Vagina (tissue), 2 donors: Measurements from ENCODE around the gene PLK2. TPM values are rescaled to one million over a fixed set of nuclear protein-coding genes. Genes with fewer than 3 reads are reported as not detected.

Experiments
- DNase-seq, 2 donors: peaks; one replicate each; pipeline ENCODE4 v3.0.0-alpha.2; 2017; ENCODE audit errors: extremely low spot score in 2 of 2
- H3K27ac ChIP-seq: fragments of 200-600 bp; sonication (generic); one replicate; pipeline ENCODE4 v1.5.1; 2019
- H3K27me3 ChIP-seq: fragments of 200-600 bp; sonication (generic); one replicate; pipeline ENCODE4 v1.5.1; 2019
- H3K36me3 ChIP-seq, 2 donors: fragments of 200-600 bp; sonication (generic); one replicate each; pipeline ENCODE4 v1.5.1; 2017 to 2019
- H3K4me1 ChIP-seq: fragments of 200-600 bp; sonication (generic); one replicate; pipeline ENCODE4 v1.5.1; 2019
- H3K4me3 ChIP-seq, 2 donors: fragments of 200-600 bp; sonication (generic); 1 replicate in 1 of 2; 2 replicates in 1 of 2; pipeline ENCODE4 v1.5.1; 2016 to 2019
- H3K9me3 ChIP-seq: fragments of 200-600 bp; sonication (generic); one replicate; pipeline ENCODE4 v1.5.1; 2019
- POLR2A ChIP-seq, 2 donors: fragments of 450-650 bp; IDR thresholded peaks; one replicate each; pipeline ENCODE4 v1.6.1; 2017; ENCODE audit warnings: antibody characterized with exemption in 2 of 2, mild to moderate bottlenecking in 2 of 2, moderate library complexity in 2 of 2
- POLR2AphosphoS5 ChIP-seq, 2 donors: sonication (generic); formaldehyde crosslinking; IDR thresholded peaks; one replicate each; pipeline ENCODE4 v1.9.0; 2017; ENCODE audit warnings: antibody characterized with exemption in 2 of 2, mild to moderate bottlenecking in 2 of 2, low read depth in 1 of 2; ENCODE audit not compliant: insufficient read depth in 1 of 2
- intact Hi-C: fragments of 100-400 bp; cut with DNase I; formaldehyde crosslinking; loops from one replicate; pipeline ENCODE4 v1.15.1; 2023
- total RNA-seq: library from RNA; depleted of rRNA; stranded (reverse); fragments of >200 nt; gene quantifications from one replicate; pipeline ENCODE4 v1.2.3, GENCODE V29; 2016
- TF ChIP-seq, protein P1 (sequence below), 3 experiments: fragments of 450-650 bp in 2 of 3; fragments of 200-600 bp in 1 of 3; sonication (generic) in 1 of 3; IDR thresholded peaks; one replicate each; pipeline ENCODE4 v1.5.1; 2017 to 2019; ENCODE audit warnings: antibody characterized with exemption in 3 of 3, mild to moderate bottlenecking in 2 of 3, moderate library complexity in 2 of 3

The PLK2 gene
- total RNA-seq, 1 donor from 2014 or later, result 169 TPM

DNA sequence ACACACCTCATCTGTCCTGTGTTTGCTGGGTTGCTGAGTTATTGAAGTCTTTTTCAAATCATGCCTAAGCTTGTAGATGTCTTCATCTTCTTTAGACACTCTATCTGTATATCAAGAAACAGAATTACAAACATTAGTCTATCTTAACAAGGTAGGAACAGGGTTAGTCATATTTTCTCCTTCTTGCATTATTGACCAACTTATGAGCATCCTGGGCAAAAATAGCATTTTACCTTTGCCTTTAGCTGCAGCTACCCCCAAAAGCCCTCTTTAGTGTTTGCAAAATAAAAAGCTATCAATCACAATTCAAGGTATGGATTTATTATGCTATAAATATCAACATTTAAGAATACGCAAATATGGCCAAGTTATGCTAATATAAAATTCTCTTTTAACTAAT lies 3.4 kb downstream of the PLK2 start:
- intact Hi-C loops, result no loop called here
- TF ChIP-seq, protein P1, sequence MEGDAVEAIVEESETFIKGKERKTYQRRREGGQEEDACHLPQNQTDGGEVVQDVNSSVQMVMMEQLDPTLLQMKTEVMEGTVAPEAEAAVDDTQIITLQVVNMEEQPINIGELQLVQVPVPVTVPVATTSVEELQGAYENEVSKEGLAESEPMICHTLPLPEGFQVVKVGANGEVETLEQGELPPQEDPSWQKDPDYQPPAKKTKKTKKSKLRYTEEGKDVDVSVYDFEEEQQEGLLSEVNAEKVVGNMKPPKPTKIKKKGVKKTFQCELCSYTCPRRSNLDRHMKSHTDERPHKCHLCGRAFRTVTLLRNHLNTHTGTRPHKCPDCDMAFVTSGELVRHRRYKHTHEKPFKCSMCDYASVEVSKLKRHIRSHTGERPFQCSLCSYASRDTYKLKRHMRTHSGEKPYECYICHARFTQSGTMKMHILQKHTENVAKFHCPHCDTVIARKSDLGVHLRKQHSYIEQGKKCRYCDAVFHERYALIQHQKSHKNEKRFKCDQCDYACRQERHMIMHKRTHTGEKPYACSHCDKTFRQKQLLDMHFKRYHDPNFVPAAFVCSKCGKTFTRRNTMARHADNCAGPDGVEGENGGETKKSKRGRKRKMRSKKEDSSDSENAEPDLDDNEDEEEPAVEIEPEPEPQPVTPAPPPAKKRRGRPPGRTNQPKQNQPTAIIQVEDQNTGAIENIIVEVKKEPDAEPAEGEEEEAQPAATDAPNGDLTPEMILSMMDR (IDR thresholded peaks at IDR 0.05), result no peak
- TF ChIP-seq POLR2A (IDR thresholded peaks at IDR 0.05), result no peak
- no peak for TF ChIP-seq POLR2AphosphoS5 (IDR thresholded peaks at IDR 0.05; ENCODE audit: insufficient read depth in 1 of 2, low read depth in 1 of 2)
- Histone ChIP-seq H3K36me3 (peaks cover 0 to 31% of the 10 kb centered on the region in 2 donors), H3K27ac (peak overlapping the region; percentile 94), H3K27me3 (no peaks in the 10 kb centered on the region), H3K4me1 (peaks cover 58% of the 10 kb centered on the region), H3K4me3 (peak overlapping the region; percentile 32 to 87), H3K9me3 (no peaks in the 10 kb centered on the region)
- no peak for DNase-seq

DNA sequence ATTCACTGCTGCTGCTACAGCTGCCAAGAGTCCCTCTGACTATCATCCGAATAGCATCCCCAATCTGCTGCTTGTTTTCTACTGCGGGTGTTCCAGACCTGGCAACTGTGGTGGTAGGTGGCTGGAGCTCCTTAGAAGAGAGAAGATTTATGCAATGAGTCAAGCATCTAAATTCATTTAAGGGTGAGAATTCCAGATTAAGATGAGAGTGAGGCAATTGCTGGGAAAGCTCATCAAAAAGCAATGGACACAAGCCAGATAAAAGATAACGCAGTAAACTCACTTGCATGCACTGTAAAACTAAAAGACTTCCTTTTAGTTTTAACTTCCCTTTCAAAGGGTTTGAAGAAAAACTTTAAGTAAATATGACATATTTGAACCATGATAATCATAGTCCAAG lies 3.9 kb downstream of the PLK2 start:
- no peaks in the 10 kb centered on the region for H3K9me3 ChIP-seq
- no peak for DNase-seq
- H3K36me3 ChIP-seq, result peaks cover 0 to 31% of the 10 kb centered on the region in 2 donors
- H3K4me3 ChIP-seq, result peak overlapping the region; percentile 32 to 87
- no peaks in the 10 kb centered on the region for H3K27me3 ChIP-seq
- peaks cover 58% of the 10 kb centered on the region for H3K4me1 ChIP-seq
- TF ChIP-seq POLR2AphosphoS5 (IDR thresholded peaks at IDR 0.05; ENCODE audit: insufficient read depth in 1 of 2, low read depth in 1 of 2), result no peak
- no peak for TF ChIP-seq POLR2A (IDR thresholded peaks at IDR 0.05)
- TF ChIP-seq, protein P1 (IDR thresholded peaks at IDR 0.05), result no peak
- H3K27ac ChIP-seq, result peak overlapping the region; percentile 47
- intact Hi-C loops, result no loop called here

DNA sequence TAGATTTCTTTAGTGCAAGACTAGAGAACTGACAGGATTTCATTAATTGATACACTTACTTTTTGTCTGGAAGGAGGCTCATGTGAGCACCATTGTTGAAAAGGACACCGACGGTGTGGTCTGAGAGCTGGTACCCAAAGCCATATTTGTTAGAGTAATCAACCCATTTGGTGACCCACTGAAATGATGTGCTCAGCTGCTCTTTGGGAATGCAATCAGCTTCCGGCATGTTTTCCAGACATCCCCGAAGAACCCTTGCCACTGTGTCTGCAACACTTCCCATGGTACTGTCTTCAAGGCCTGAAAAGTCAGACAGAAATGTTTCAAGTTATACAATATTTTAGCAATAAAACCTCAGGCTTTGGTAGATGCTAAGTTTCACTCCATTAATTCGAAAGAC lies 4.4 kb downstream of the PLK2 start:
- Histone ChIP-seq H3K36me3 (peaks cover 0 to 31% of the 10 kb centered on the region in 2 donors), H3K4me1 (peaks cover 58% of the 10 kb centered on the region), H3K4me3 (peak overlapping the region; percentile 32 to 87), H3K27ac (peak overlapping the region; percentile 47), H3K9me3 (no peaks in the 10 kb centered on the region), H3K27me3 (no peaks in the 10 kb centered on the region)
- intact Hi-C loops, result no loop called here
- DNase-seq, result no peak
- no peak for TF ChIP-seq POLR2AphosphoS5 (IDR thresholded peaks at IDR 0.05; ENCODE audit: insufficient read depth in 1 of 2, low read depth in 1 of 2)
- TF ChIP-seq, protein P1 (IDR thresholded peaks at IDR 0.05), result no peak
- TF ChIP-seq POLR2A (IDR thresholded peaks at IDR 0.05), result no peak

DNA sequence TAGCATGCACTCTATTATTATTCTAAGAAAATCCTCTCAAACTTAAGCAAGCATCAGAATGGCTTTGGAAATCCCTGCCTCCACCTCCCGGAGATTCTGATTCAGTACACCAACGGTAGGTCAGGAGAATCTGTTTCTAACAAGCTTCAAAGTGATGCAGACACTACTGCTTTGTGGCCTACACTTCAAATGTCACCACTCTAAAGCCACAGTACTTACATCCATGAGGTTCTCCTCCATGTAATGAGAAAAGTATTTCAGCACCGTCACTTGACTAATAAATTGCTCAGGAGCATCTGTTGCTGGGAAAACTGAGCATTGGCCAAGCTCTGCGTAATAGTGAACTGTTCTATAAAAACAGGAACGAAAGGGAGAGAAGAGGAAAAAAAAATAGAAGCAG lies 4.8 kb downstream of the PLK2 start:
- H3K27me3 ChIP-seq, result no peaks in the 10 kb centered on the region
- H3K27ac ChIP-seq, result peak overlapping the region; percentile 47
- peaks cover 58% of the 10 kb centered on the region for H3K4me1 ChIP-seq
- no peak for DNase-seq
- intact Hi-C loops, result no loop called here
- peak overlapping the region in 1 of 2 donors; percentile 87 for H3K4me3 ChIP-seq
- TF ChIP-seq, protein P1 (IDR thresholded peaks at IDR 0.05), result no peak
- TF ChIP-seq POLR2AphosphoS5 (IDR thresholded peaks at IDR 0.05; ENCODE audit: insufficient read depth in 1 of 2, low read depth in 1 of 2) (peak in 1 of 2 donors; percentile 16), POLR2A (IDR thresholded peaks at IDR 0.05) (no peak)
- no peaks in the 10 kb centered on the region for H3K9me3 ChIP-seq
- H3K36me3 ChIP-seq, result peaks cover 0 to 31% of the 10 kb centered on the region in 2 donors

DNA sequence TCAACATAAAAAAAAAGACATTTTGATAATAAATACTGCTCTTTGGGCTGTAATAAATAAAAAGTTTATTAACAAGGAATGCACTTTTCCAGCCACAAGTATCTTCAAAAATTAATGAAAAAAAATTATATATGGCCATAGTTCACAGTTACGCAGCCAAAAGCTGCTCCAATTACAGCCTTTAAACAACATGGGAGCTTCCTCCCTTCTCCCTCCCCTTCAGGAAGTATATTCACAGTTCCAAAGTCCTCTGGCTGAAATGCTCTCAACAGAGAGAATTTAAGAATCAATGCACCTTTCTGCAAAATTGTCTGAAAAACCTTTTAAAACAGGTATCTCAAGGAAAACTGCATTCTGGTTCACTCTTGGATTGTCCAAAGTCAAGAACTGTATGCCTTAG lies 5.9 kb downstream of the PLK2 start:
- Histone ChIP-seq H3K36me3 (peaks cover 0 to 31% of the 10 kb centered on the region in 2 donors), H3K9me3 (no peaks in the 10 kb centered on the region), H3K27ac (peak overlapping the region; percentile 47), H3K4me3 (no peak overlapping the region), H3K27me3 (no peaks in the 10 kb centered on the region), H3K4me1 (peaks cover 58% of the 10 kb centered on the region)
- no peak for TF ChIP-seq POLR2A (IDR thresholded peaks at IDR 0.05)
- TF ChIP-seq, protein P1 (IDR thresholded peaks at IDR 0.05), result no peak
- TF ChIP-seq POLR2AphosphoS5 (IDR thresholded peaks at IDR 0.05; ENCODE audit: insufficient read depth in 1 of 2, low read depth in 1 of 2), result no peak
- intact Hi-C loops, result no loop called here
- no peak for DNase-seq
